ENCODE results near the gene SYNGR3. TPM values are rescaled to one million over a fixed set of nuclear protein-coding genes. Genes with fewer than 3 reads are reported as not detected.
A peak's percentile ranks its signal among the peaks of the same experiment; 100 is the strongest.

SYNGR3 gene
- total RNA-seq, 1 experiment from 2014 or later, result 11.9 TPM

DNA sequence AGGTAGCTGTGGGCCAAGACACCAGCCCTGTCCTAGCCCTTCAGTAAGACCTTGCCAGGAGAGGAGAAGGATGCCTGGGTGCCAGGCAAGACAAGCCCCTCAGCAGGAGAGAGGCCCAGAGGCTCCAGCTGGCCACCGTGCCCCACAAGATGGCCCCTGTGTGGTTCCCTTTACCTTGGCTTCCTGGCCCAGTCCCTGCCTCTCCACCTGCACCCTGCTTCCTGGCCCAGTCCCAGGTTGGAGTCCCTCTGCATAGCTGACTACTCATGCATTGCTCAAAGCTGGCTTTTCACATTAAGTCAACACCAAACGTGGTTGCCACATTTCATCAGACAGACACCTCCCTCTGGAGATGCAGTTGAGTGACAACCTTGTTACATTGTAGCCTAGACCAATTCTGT, 4.0 kb downstream of the SYNGR3 start:
- Histone ChIP-seq H4K8ac (replicated peaks; ENCODE audit: insufficient read length, low read depth, low read length) (no peak overlapping the region), H3K23ac (ENCODE audit: insufficient read length, low read depth, low read length) (no peak overlapping the region), H3K14ac (ENCODE audit: insufficient read depth, low read length) (no peak overlapping the region), H2AFZ (ENCODE audit: low read length) (no peak overlapping the region), H3K9ac (ENCODE audit: extremely low read depth, insufficient read length, low read length) (no peak overlapping the region), H3K23me2 (ENCODE audit: insufficient read length, low read depth, low read length, poor library complexity, severe bottlenecking) (peaks cover 18% of the 10 kb centered on the region), H3K9me3 (ENCODE audit: control insufficient read depth, low read depth, low read length) (no peaks in the 10 kb centered on the region), H2BK120ac (ENCODE audit: low read depth, low read length, poor library complexity, severe bottlenecking) (no peak overlapping the region), H3K4me1 (ENCODE audit: insufficient read depth, low read length) (no peaks in the 10 kb centered on the region; the same call in 1 of the 2 replicates), H3K27ac (ENCODE audit: insufficient read length, low read depth, low read length) (no peak overlapping the region), H3K4ac (ENCODE audit: low read depth, low read length) (no peak overlapping the region), H3T11ph (ENCODE audit: low read length) (no peak overlapping the region), H3K4me2 (ENCODE audit: insufficient read depth, insufficient read length, low read length) (no peak overlapping the region), H2BK20ac (ENCODE audit: low read depth, low read length, poor library complexity, severe bottlenecking) (no peak overlapping the region), H2BK15ac (ENCODE audit: low read depth, low read length) (no peak overlapping the region), H2BK5ac (ENCODE audit: insufficient read length, low read length) (no peak overlapping the region), H4K20me1 (ENCODE audit: control insufficient read depth, insufficient read depth, insufficient read length) (no peaks in the 10 kb centered on the region), H3K79me1 (ENCODE audit: insufficient read depth, low read depth, low read length, poor library complexity, severe bottlenecking) (no peaks in the 10 kb centered on the region), H4K91ac (ENCODE audit: insufficient read length, low read depth, low read length) (no peak overlapping the region), H3K27me3 (ENCODE audit: insufficient read depth, low read length) (peaks cover 11% of the 10 kb centered on the region; the same call in 1 of the 2 replicates), H2BK12ac (ENCODE audit: insufficient read length, low read depth, low read length) (no peak overlapping the region), H3K18ac (ENCODE audit: insufficient read length, low read depth, low read length) (no peak overlapping the region), H2AK5ac (ENCODE audit: insufficient read length, low read length) (no peak overlapping the region), H3K79me2 (ENCODE audit: insufficient read depth, low read length) (no peaks in the 10 kb centered on the region), H4K5ac (ENCODE audit: insufficient read length, low read depth, low read length) (no peak overlapping the region), H3K56ac (ENCODE audit: insufficient read length, low read depth, low read length) (no peak overlapping the region)
- no CpG with 5 or more reads among the region's 2 CpGs for WGBS (ENCODE audit: extremely low coverage, insufficient read length, low lambda C conversion rate)
- H3K27ac Mint-ChIP-seq, result no peak overlapping the region
- peaks cover 14 to 16% of the 10 kb centered on the region in 2 experiments for H3K4me1 Mint-ChIP-seq
- peak overlapping the region in 1 of 2 experiments; percentile 68; a peak in 2 of 5 replicates for H3K4me3 Mint-ChIP-seq
- DNase-seq, result no peak
- H3K9me3 Mint-ChIP-seq, result no peaks in the 10 kb centered on the region; a peak in 1 of 5 replicates
- peaks cover 31% of the 10 kb centered on the region for H3K27me3 Mint-ChIP-seq (ENCODE audit: low read depth)
- TF ChIP-seq, protein P1, sequence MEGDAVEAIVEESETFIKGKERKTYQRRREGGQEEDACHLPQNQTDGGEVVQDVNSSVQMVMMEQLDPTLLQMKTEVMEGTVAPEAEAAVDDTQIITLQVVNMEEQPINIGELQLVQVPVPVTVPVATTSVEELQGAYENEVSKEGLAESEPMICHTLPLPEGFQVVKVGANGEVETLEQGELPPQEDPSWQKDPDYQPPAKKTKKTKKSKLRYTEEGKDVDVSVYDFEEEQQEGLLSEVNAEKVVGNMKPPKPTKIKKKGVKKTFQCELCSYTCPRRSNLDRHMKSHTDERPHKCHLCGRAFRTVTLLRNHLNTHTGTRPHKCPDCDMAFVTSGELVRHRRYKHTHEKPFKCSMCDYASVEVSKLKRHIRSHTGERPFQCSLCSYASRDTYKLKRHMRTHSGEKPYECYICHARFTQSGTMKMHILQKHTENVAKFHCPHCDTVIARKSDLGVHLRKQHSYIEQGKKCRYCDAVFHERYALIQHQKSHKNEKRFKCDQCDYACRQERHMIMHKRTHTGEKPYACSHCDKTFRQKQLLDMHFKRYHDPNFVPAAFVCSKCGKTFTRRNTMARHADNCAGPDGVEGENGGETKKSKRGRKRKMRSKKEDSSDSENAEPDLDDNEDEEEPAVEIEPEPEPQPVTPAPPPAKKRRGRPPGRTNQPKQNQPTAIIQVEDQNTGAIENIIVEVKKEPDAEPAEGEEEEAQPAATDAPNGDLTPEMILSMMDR (conservative IDR thresholded peaks at IDR 0.05), result no peak
- H3K36me3 Mint-ChIP-seq (ENCODE audit: insufficient read depth in 1 of 3, low read depth in 3 of 3), result peaks cover 5 to 17% (median 17%) of the 10 kb centered on the region in 3 experiments; a peak in 6 of 7 replicates
